Fibroblast of lung (primary cell): Measurements from ENCODE around the gene HECW1. TPM values are rescaled to one million over a fixed set of nuclear protein-coding genes. Genes with fewer than 3 reads are reported as not detected.

Experiments used
- DNase-seq, 2 donors: peaks; one replicate each; pipeline versions ENCODE4 v3.0.0 to v3.0.0-alpha.2; 2010; ENCODE audit warnings: low read depth in 2 of 2
- H2AFZ ChIP-seq: 2 replicates; pipeline ENCODE4 v1.5.1; 2012; ENCODE audit warnings: low read length, control low read depth, inconsistent platforms
- H3K27ac ChIP-seq: 2 replicates; pipeline ENCODE4 v1.5.1; 2011; ENCODE audit warnings: low read length, control low read depth; ENCODE audit not compliant: insufficient read depth
- H3K27me3 ChIP-seq: 2 replicates; pipeline ENCODE4 v1.5.1; 2011; ENCODE audit warnings: mild to moderate bottlenecking, low read length; ENCODE audit not compliant: control insufficient read depth, insufficient read depth
- H3K36me3 ChIP-seq: 2 replicates; pipeline ENCODE4 v1.5.1; 2011; ENCODE audit warnings: low read length; ENCODE audit not compliant: control insufficient read depth, insufficient read depth
- H3K4me1 ChIP-seq: 2 replicates; pipeline ENCODE4 v1.5.1; 2011; ENCODE audit warnings: low read length; ENCODE audit not compliant: control insufficient read depth, insufficient read depth; ENCODE audit errors: extremely low read depth
- H3K4me2 ChIP-seq: 2 replicates; pipeline ENCODE4 v1.5.1; 2011; ENCODE audit warnings: low read length, control low read depth; ENCODE audit not compliant: insufficient read depth; ENCODE audit errors: extremely low read depth
- H3K4me3 ChIP-seq, 4 experiments: fragments of 200-600 bp in 1 of 4; sonication (generic) in 1 of 4; replicated peaks in 1 of 4; 2 replicates each; pipeline ENCODE4 v1.5.1; 2011 to 2016; ENCODE audit warnings: low read length in 4 of 4, low read depth in 3 of 4, mild to moderate bottlenecking in 3 of 4, control low read depth in 2 of 4, inconsistent platforms in 1 of 4, mixed read lengths in 1 of 4; ENCODE audit not compliant: insufficient read depth in 1 of 4; ENCODE audit errors: control extremely low read depth in 1 of 4
- H3K79me2 ChIP-seq: 2 replicates; pipeline ENCODE4 v1.5.1; 2012; ENCODE audit warnings: mild to moderate bottlenecking, low read length, inconsistent platforms; ENCODE audit not compliant: control insufficient read depth, insufficient read depth
- H3K9ac ChIP-seq: 2 replicates; pipeline ENCODE4 v1.5.1; 2011; ENCODE audit warnings: mild to moderate bottlenecking, low read length, control low read depth; ENCODE audit not compliant: insufficient read depth
- H3K9me3 ChIP-seq: 2 replicates; pipeline ENCODE4 v1.5.1; 2012; ENCODE audit warnings: low read depth, low read length; ENCODE audit not compliant: control insufficient read depth, insufficient read depth
- H4K20me1 ChIP-seq: 2 replicates; pipeline ENCODE4 v1.5.1; 2011; ENCODE audit warnings: low read length; ENCODE audit not compliant: control insufficient read depth, insufficient read depth; ENCODE audit errors: extremely low read depth
- EZH2 ChIP-seq: IDR thresholded peaks from 2 replicates; pipeline ENCODE4 v1.5.1; 2012; ENCODE audit warnings: low read length, control low read depth, mild to moderate bottlenecking; ENCODE audit errors: missing control alignments
- polyA plus RNA-seq, 2 donors: library from polyadenylated mRNA; depleted of rRNA in 1 of 2; stranded (reverse) in 1 of 2; unstranded in 1 of 2; fragments of >200 nt; gene quantifications; 2 replicates each; pipeline ENCODE4 v1.2.1, GENCODE V29; 2011 to 2012; ENCODE audit warnings: missing spikeins in 1 of 2
- total RNA-seq: library from RNA; depleted of rRNA; stranded (reverse); fragments of >200 nt; gene quantifications from 2 replicates; pipeline ENCODE4 v1.2.1, GENCODE V29; 2014
- TF ChIP-seq, protein P1 (sequence below), 2 donors: IDR thresholded peaks in 1 of 2; conservative IDR thresholded peaks in 1 of 2; 1 replicate in 1 of 2; 2 replicates in 1 of 2; pipeline ENCODE4 v1.5.1; 2011 to 2012; ENCODE audit warnings: low read length in 2 of 2, control low read depth in 1 of 2, inconsistent platforms in 1 of 2, low read depth in 1 of 2, mild to moderate bottlenecking in 1 of 2

HECW1 gene
- total and polyA plus RNA-seq, 2 donors (not counting 1 experiment from before 2014, with no cell fraction given) = 1.1 to 6.1 TPM

- Histone ChIP-seq H3K79me2 (no peaks in the 10 kb centered on the region), H3K9me3 (no peaks in the 10 kb centered on the region), H2AFZ (no peak overlapping the region), H3K4me2 (no peak overlapping the region), H3K4me1 (no peaks in the 10 kb centered on the region), H3K36me3 (no peaks in the 10 kb centered on the region), H4K20me1 (no peaks in the 10 kb centered on the region), H3K27ac (no peak overlapping the region), H3K4me3 (no peak overlapping the region), H3K27me3 (no peaks in the 10 kb centered on the region), H3K9ac (no peak overlapping the region)
- TF ChIP-seq, protein P1, sequence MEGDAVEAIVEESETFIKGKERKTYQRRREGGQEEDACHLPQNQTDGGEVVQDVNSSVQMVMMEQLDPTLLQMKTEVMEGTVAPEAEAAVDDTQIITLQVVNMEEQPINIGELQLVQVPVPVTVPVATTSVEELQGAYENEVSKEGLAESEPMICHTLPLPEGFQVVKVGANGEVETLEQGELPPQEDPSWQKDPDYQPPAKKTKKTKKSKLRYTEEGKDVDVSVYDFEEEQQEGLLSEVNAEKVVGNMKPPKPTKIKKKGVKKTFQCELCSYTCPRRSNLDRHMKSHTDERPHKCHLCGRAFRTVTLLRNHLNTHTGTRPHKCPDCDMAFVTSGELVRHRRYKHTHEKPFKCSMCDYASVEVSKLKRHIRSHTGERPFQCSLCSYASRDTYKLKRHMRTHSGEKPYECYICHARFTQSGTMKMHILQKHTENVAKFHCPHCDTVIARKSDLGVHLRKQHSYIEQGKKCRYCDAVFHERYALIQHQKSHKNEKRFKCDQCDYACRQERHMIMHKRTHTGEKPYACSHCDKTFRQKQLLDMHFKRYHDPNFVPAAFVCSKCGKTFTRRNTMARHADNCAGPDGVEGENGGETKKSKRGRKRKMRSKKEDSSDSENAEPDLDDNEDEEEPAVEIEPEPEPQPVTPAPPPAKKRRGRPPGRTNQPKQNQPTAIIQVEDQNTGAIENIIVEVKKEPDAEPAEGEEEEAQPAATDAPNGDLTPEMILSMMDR (conservative IDR thresholded peaks at IDR 0.05 in 1 of 2, IDR thresholded peaks at IDR 0.05 in 1 of 2; ENCODE audit: low read depth in 1 of 2, low read length in 2 of 2) = no peak
- no peak for TF ChIP-seq EZH2
- no peak for DNase-seq
These were observed 463.8 kb downstream of the HECW1 start for GRCh38 chr7:43576241-43576640.

- no peaks in the 10 kb centered on the region for H3K36me3 ChIP-seq
- H3K79me2 ChIP-seq = no peaks in the 10 kb centered on the region
- no peaks in the 10 kb centered on the region for H3K4me1 ChIP-seq
- DNase-seq = peak; percentile 61 to 69
- H3K9ac ChIP-seq = no peak overlapping the region
- H3K27ac ChIP-seq = no peak overlapping the region
- H3K27me3 ChIP-seq = no peaks in the 10 kb centered on the region
- no peaks in the 10 kb centered on the region for H4K20me1 ChIP-seq
- TF ChIP-seq, protein P1 (conservative IDR thresholded peaks at IDR 0.05 in 1 of 2, IDR thresholded peaks at IDR 0.05 in 1 of 2; ENCODE audit: low read depth in 1 of 2, low read length in 2 of 2) = no peak
- no peak for TF ChIP-seq EZH2
- no peak overlapping the region for H2AFZ ChIP-seq
- H3K9me3 ChIP-seq = no peaks in the 10 kb centered on the region
- no peak overlapping the region for H3K4me2 ChIP-seq
- H3K4me3 ChIP-seq = no peak overlapping the region
These were observed 465.1 kb downstream of the HECW1 start for GRCh38 chr7:43577485-43577951.

GRCh38 chr7:43582503-43583423 is 470.3 kb downstream of the HECW1 start, which contains the start of gene STK17A:
Gene STK17A, plus strand, starts transcription at chr7:43583108. Its CDS starts 136 bp downstream, at chr7:43583244.
- Histone ChIP-seq H3K9me3 (no peaks in the 10 kb centered on the region), H3K27ac (peak within 1 kb of the TSS; percentile 92), H3K9ac (peak within 1 kb of the TSS; percentile 91), H4K20me1 (peaks cover 5% of the 10 kb centered on the region), H3K27me3 (no peaks in the 10 kb centered on the region), H3K36me3 (no peaks in the 10 kb centered on the region), H2AFZ (no peak within 1 kb of the TSS), H3K4me2 (peak within 1 kb of the TSS; percentile 83), H3K79me2 (peaks cover 48% of the 10 kb centered on the region), H3K4me1 (no peaks in the 10 kb centered on the region), H3K4me3 (peak within 1 kb of the TSS; percentile 59 to 95 (median 86))
- no peak for TF ChIP-seq EZH2
- TF ChIP-seq, protein P1 (conservative IDR thresholded peaks at IDR 0.05 in 1 of 2, IDR thresholded peaks at IDR 0.05 in 1 of 2; ENCODE audit: low read depth in 1 of 2, low read length in 2 of 2) = peak; percentile 95 to 98
- DNase-seq = peak; percentile 81 to 89
